K562 (cell line): Measurements from ENCODE around the gene SPG21. TPM values are rescaled to one million over a fixed set of nuclear protein-coding genes. Genes with fewer than 3 reads are reported as not detected.
A peak's percentile ranks its signal among the peaks of the same experiment; 100 is the strongest.

ENCODE experiments used
- ATAC-seq: fragments of 200-7000 bp; cut with Tn5 transposase; 3 replicates; pipeline ENCODE4 v1.9.1; 2020; ENCODE audit warnings: moderate library complexity
- Bru-seq: library from RNA; stranded (reverse); fragments of 400-500 nt; gene quantifications from one replicate; lab custom pipeline; 2021; lab: Mats Ljungman, UMichigan
- BruChase-seq, 2 experiments: library from RNA; stranded (reverse); fragments of 400-500 nt; gene quantifications; one replicate each; lab custom pipeline; 2021; lab: Mats Ljungman, UMichigan
- BruUV-seq: library from RNA; stranded (reverse); fragments of 400-500 nt; replicated peaks from 2 replicates; lab custom pipeline; 2021; lab: Mats Ljungman, UMichigan
- CTCF ChIA-PET: fragments of 300-600 bp; formaldehyde crosslinking; extraction: SDS; loops from one replicate; lab custom pipeline; 2021; ENCODE audit warnings: low intra/inter-chr PET ratio; lab: Yijun Ruan, JAX
- POLR2A ChIA-PET: fragments of 300-600, 350-650 bp; sonication (Branson Sonifier 250); formaldehyde crosslinking; extraction: SDS; loops from one replicate; lab custom pipeline; 2021; ENCODE audit warnings: antibody characterized with exemption, inconsistent platforms; lab: Yijun Ruan, JAX
- DNase-seq, 4 experiments: peaks; one replicate each; pipeline versions ENCODE4 v3.0.0 to v3.0.0-alpha.2; 2011 to 2018; ENCODE audit warnings: low spot score in 3 of 4, mixed read lengths in 3 of 4; ENCODE audit errors: extremely low read depth in 1 of 4
- FAIRE-seq: peaks from 2 replicates; lab custom pipeline; 2011; peaks lifted over from hg19 to GRCh38; lab: Jason Lieb, UNC
- H2AFZ ChIP-seq: 2 replicates; pipeline ENCODE4 v1.6.0; 2011; ENCODE audit warnings: low read depth, low read length, control low read depth, inconsistent platforms
- H3K27ac ChIP-seq: fragments of 200-600 bp; 3 replicates; pipeline ENCODE4 v1.8.0; 2011; ENCODE audit warnings: low read depth, mild to moderate bottlenecking, control low read depth, inconsistent platforms, low read length, moderate library complexity, mixed read lengths; ENCODE audit errors: extremely low read depth
- H3K27me3 ChIP-seq, 2 experiments: fragments of 300-600 bp in 1 of 2; 2 replicates in 1 of 2; 3 replicates in 1 of 2; pipeline versions ENCODE4 v1.6.0 to v1.8.0; 2011; ENCODE audit warnings: inconsistent platforms in 2 of 2, low read length in 2 of 2, mild to moderate bottlenecking in 1 of 2, mixed read lengths in 1 of 2, moderate library complexity in 1 of 2; ENCODE audit not compliant: control insufficient read depth in 2 of 2, insufficient read depth in 2 of 2
- H3K36me3 ChIP-seq: fragments of 300-600 bp; 3 replicates; pipeline ENCODE4 v1.8.0; 2011; ENCODE audit warnings: mild to moderate bottlenecking, low read length, inconsistent platforms; ENCODE audit not compliant: control insufficient read depth, insufficient read depth
- H3K4me1 ChIP-seq, 2 experiments: fragments of 200-600 bp in 1 of 2; replicated peaks in 1 of 2; 2 replicates in 1 of 2; 3 replicates in 1 of 2; pipeline versions ENCODE4 v1.5.1 to v1.8.0; 2011; ENCODE audit warnings: inconsistent platforms in 2 of 2, low read length in 2 of 2, mild to moderate bottlenecking in 1 of 2, mixed read lengths in 1 of 2, moderate library complexity in 1 of 2; ENCODE audit not compliant: control insufficient read depth in 2 of 2, insufficient read depth in 2 of 2
- H3K4me2 ChIP-seq: 2 replicates; pipeline ENCODE4 v1.6.1; 2011; ENCODE audit warnings: low read length, control low read depth, inconsistent platforms, mixed read lengths; ENCODE audit not compliant: insufficient read depth
- H3K4me3 ChIP-seq: fragments of 200-600 bp; sonication (generic), shearing (Covaris generic); 2 replicates; pipeline ENCODE4 v1.5.1; 2016; ENCODE audit warnings: control low read depth, inconsistent platforms
- H3K79me2 ChIP-seq: fragments of 200-600 bp; 3 replicates; pipeline ENCODE4 v1.8.0; 2011; ENCODE audit warnings: low read length, inconsistent platforms; ENCODE audit not compliant: control insufficient read depth, insufficient read depth
- H3K9ac ChIP-seq, 2 experiments: 2 replicates each; pipeline versions ENCODE4 v1.6.0 to v1.6.1; 2011; ENCODE audit warnings: low read depth in 2 of 2, low read length in 2 of 2, control low read depth in 1 of 2, inconsistent platforms in 1 of 2, mild to moderate bottlenecking in 1 of 2, mixed read lengths in 1 of 2; ENCODE audit not compliant: insufficient read depth in 1 of 2
- H3K9me1 ChIP-seq: one replicate; pipeline ENCODE4 v1.6.0; 2011; ENCODE audit warnings: inconsistent platforms, mild to moderate bottlenecking, low read length, moderate library complexity; ENCODE audit not compliant: control insufficient read depth, insufficient read depth
- H3K9me3 ChIP-seq: replicated peaks from 2 replicates; pipeline ENCODE4 v1.5.1; 2011; ENCODE audit warnings: low read depth, low read length, inconsistent platforms; ENCODE audit not compliant: control insufficient read depth, insufficient read depth
- H4K20me1 ChIP-seq: replicated peaks from 2 replicates; pipeline ENCODE4 v1.6.1; 2011; ENCODE audit warnings: low read length, inconsistent platforms, mixed read lengths; ENCODE audit not compliant: control insufficient read depth, insufficient read depth
- MYC ChIP-seq, 2 experiments: fragments of 250-450 bp in 1 of 2; sonication (Bioruptor Pico) in 1 of 2; IDR thresholded peaks; 2 replicates each; pipeline versions ENCODE4 v1.5.1 to v1.6.1; 2012 to 2021; ENCODE audit warnings: low read depth in 2 of 2, borderline replicate concordance in 1 of 2, improper control_type of control experiment in 1 of 2, low read length in 1 of 2, mild to moderate bottlenecking in 1 of 2, moderate library complexity in 1 of 2
- WGBS: fragments of 100-300 bp; shearing (Covaris generic); methylation state at CpG from one replicate; pipeline ENCODE4 v1.1.6; 2016; ENCODE audit warnings: low coverage, mixed read lengths; ENCODE audit not compliant: insufficient coverage; ENCODE audit errors: missing lambda C conversion rate; 5-methylcytosine and 5-hydroxymethylcytosine counted together
- in situ Hi-C: fragments of 300-500 bp; cut with MboI; formaldehyde crosslinking; loops from 4 replicates; pipeline ENCODE4 v1.15.0; 2018; ENCODE audit warnings: inconsistent platforms, mixed read lengths
- intact Hi-C: fragments of 100-400 bp; cut with micrococcal nuclease; formaldehyde crosslinking; loops from 2 replicates; pipeline ENCODE4 v1.14.2; 2022
- long read RNA-seq, 3 experiments: library from polyadenylated mRNA in 2 of 3; library from RNA in 1 of 3; unstranded in 2 of 3; stranded (forward) in 1 of 3; transcript quantifications; one replicate each; pipeline ENCODE4 v2.0.0, GENCODE V29; 2019 to 2022
- polyA minus RNA-seq, 3 experiments: library from RNA; depleted of rRNA, polyadenylated mRNA; stranded (reverse); fragments of >200 nt; gene quantifications; 2 replicates each; pipeline ENCODE4 v1.2.3, GENCODE V29; 2011
- polyA plus RNA-seq, 8 experiments: library from polyadenylated mRNA; depleted of rRNA in 4 of 8; stranded (reverse) in 5 of 8; unstranded in 3 of 8; fragments of >200 nt; fragmentation: Nextera tagmentation in 2 of 8; fragmentation: Illumina TruSeq in 1 of 8; extraction: Ambion mirVana in 2 of 8; extraction: Trizol in 1 of 8; gene quantifications; 2 replicates each; pipeline versions ENCODE4 v1.2.1 to v1.2.3, GENCODE V29; 2011 to 2014; ENCODE audit warnings: inconsistent platforms in 1 of 8, missing spikeins in 1 of 8
- total RNA-seq, 7 experiments: library from RNA; depleted of rRNA in 6 of 7; stranded (reverse); fragments of >200 nt in 6 of 7; fragmentation: Illumina TruSeq in 2 of 7; extraction: Trizol in 2 of 7; gene quantifications; 2 replicates each; pipeline versions ENCODE4 v1.2.1 to v1.2.3, GENCODE V29; 2011 to 2021; ENCODE audit warnings: low replicate concordance in 1 of 7
- TF ChIP-seq, protein P1 (sequence below), 2 experiments: fragments of 450-650 bp in 1 of 2; sonication (generic) in 1 of 2; formaldehyde crosslinking in 1 of 2; IDR thresholded peaks; 2 replicates each; pipeline versions ENCODE4 v1.7.1 to v1.9.0; 2016 to 2022; ENCODE audit warnings: inconsistent platforms in 1 of 2, mild to moderate bottlenecking in 1 of 2, missing genetic modification reagents in 1 of 2

Gene SPG21, protein sequence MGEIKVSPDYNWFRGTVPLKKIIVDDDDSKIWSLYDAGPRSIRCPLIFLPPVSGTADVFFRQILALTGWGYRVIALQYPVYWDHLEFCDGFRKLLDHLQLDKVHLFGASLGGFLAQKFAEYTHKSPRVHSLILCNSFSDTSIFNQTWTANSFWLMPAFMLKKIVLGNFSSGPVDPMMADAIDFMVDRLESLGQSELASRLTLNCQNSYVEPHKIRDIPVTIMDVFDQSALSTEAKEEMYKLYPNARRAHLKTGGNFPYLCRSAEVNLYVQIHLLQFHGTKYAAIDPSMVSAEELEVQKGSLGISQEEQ
- 42.0 and 42.1 TPM in 2 replicates for total RNA-seq (2011; cell fraction: chromatin; rRNA removed; ENCODE audit: low replicate concordance)
- total RNA-seq (2011; cell fraction: nucleolus; rRNA removed): 28.0 and 36.9 TPM in 2 replicates
- 55.7 and 78.3 TPM in 2 replicates for total RNA-seq (2011; cell fraction: nucleoplasm; rRNA removed)
- total RNA-seq (2014; rRNA removed) (46.1 and 50.0 TPM in 2 replicates), total RNA-seq (2014; rRNA removed; fragmentation: Illumina TruSeq; extraction: Trizol) (71.2 and 73.9 TPM in 2 replicates), total RNA-seq (2015; rRNA removed; fragmentation: Illumina TruSeq; extraction: Trizol) (56.8 and 59.8 TPM in 2 replicates), total RNA-seq (2021) (72.0 and 79.1 TPM in 2 replicates), polyA plus RNA-seq (2011; rRNA removed) (49.2 and 65.1 TPM in 2 replicates), polyA plus RNA-seq (2014; fragmentation: Illumina TruSeq; extraction: Trizol) (78.7 and 98.8 TPM in 2 replicates), polyA plus RNA-seq (2014; fragmentation: Nextera tagmentation; extraction: Ambion mirVana) (10 to 100 TPM; 22.8 to 23.6 TPM), polyA plus RNA-seq (2014; rRNA removed) (65.7 and 69.0 TPM in 2 replicates), polyA minus RNA-seq (2011; rRNA and poly(A)+ RNA removed) (40.4 and 43.8 TPM in 2 replicates), Bru-seq, nascent RNA (percentile 76 among the genes with signal in this experiment), BruChase-seq, experiment 1, labeled RNA remaining after a 2-hour chase (percentile 79 among the genes with signal in this experiment), BruChase-seq, experiment 2, labeled RNA remaining after a 6-hour chase (percentile 76 among the genes with signal in this experiment)
- 52.2 and 59.7 TPM in 2 replicates for polyA plus RNA-seq (2011; cell fraction: cytosol; rRNA removed)
- polyA plus RNA-seq (2011; cell fraction: nucleus; rRNA removed): 24.0 and 24.4 TPM in 2 replicates
- polyA plus RNA-seq (2012): 54.8 and 61.6 TPM in 2 replicates
- polyA minus RNA-seq (2011; cell fraction: cytosol; rRNA and poly(A)+ RNA removed): 23.4 and 27.0 TPM in 2 replicates
- 13.5 and 20.1 TPM in 2 replicates for polyA minus RNA-seq (2011; cell fraction: nucleus; rRNA and poly(A)+ RNA removed)
- long read RNA-seq, experiment 1, transcript SPG21-209 (7 exons, 2,059 nt): minor isoform, 5 of 236 reads
- long read RNA-seq, experiment 1, transcript SPG21-201 (9 exons, 1,822 nt): major isoform, 152 of 236 reads
- long read RNA-seq, experiment 1, partial matches to known transcripts: 25 of 236 reads
- long read RNA-seq, experiment 1, other reads (novel, unspliced or antisense): 52 of 236 reads
- long read RNA-seq, experiment 2, transcript SPG21-201 (9 exons, 1,822 nt): major isoform, 35 of 58 reads
- long read RNA-seq, experiment 2, partial matches to known transcripts: 5 of 58 reads
- long read RNA-seq, experiment 2, other reads (novel, unspliced or antisense): 17 of 58 reads
- long read RNA-seq, experiment 3, transcript SPG21-201 (9 exons, 1,822 nt): major isoform, 78 of 93 reads
- long read RNA-seq, experiment 3, partial matches to known transcripts: 1 of 93 reads
- long read RNA-seq, experiment 3, other reads (novel, unspliced or antisense): 14 of 93 reads

DNA sequence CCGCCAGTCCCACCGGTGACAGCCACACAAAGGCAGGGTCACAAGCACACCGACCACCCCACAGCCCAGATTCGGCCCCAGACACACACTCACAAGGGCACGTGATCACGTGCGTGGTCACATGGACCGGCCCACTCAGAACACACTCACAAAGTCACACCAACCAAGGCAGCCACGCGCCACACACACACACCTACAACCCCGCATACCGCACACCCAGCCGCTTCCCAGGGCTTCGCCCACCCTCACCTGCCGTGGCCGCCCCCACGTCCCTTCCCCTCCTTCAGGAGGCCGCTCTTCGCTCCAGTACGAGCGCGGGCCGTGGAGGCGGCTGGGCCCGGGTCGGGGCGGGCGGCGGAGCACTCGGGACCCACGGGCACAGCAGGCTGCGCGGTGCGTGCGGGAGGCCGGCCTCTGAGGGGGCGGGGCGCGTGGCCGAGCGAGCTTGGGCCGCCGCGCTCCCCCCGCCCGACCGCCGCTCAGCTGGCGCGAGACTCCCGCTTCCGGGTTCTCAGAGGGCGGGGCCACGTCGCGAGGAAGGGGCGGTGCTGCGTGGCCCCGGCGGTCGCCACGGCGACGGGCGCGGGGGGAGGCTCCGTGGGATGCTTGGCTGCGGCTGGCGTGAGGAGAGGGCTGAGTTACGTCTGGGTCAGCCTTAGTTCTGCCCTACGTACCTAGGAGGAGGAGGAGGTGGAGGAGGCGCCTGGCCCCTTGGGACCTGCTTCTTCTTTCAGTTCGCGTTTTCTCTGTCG, at the start of gene SPG21:
Gene SPG21 (minus strand): TSS at position 499 of the 752 bp plus-strand sequence. CDS start 6,345 bp downstream, outside the sequence.
- DNase-seq (peak; percentile 97 to 98 (median 98)), ATAC-seq (peak; percentile 98), FAIRE-seq (peak; percentile 89)
- Histone ChIP-seq H3K36me3 (peaks cover 10% of the 10 kb centered on the region; the same call in 1 of the 3 replicates), H3K9me1 (no peaks in the 10 kb centered on the region), H3K4me3 (peak within 1 kb of the TSS; percentile 83), H3K27me3 (no peaks in the 10 kb centered on the region), H3K27ac (peak within 1 kb of the TSS; percentile 85), H2AFZ (peak within 1 kb of the TSS; percentile 99), H3K79me2 (peaks cover 23% of the 10 kb centered on the region), H3K9me3 (no peaks in the 10 kb centered on the region), H3K9ac (peak within 1 kb of the TSS; percentile 87 to 96), H3K4me1 (peaks cover 5 to 14% of the 10 kb centered on the region in 2 experiments; a peak in 4 of 5 replicates), H3K4me2 (peak within 1 kb of the TSS; percentile 91), H4K20me1 (no peaks in the 10 kb centered on the region)
- CTCF ChIA-PET: no interaction called here
- POLR2A ChIA-PET: interaction anchor here (0.6 to 1.7 kb wide), 9 partner anchors 11 to 424 kb away, joined by 3 to 6 read pairs (median 3); partner anchors contain the start of gene RNU5B-1
- no TSS peak for BruUV-seq
- WGBS: under 1% methylated on average over 33 of the region's 75 CpGs
- intact Hi-C loops (no loop called here), in situ Hi-C loops (no loop called here)
- TF ChIP-seq, protein P1, sequence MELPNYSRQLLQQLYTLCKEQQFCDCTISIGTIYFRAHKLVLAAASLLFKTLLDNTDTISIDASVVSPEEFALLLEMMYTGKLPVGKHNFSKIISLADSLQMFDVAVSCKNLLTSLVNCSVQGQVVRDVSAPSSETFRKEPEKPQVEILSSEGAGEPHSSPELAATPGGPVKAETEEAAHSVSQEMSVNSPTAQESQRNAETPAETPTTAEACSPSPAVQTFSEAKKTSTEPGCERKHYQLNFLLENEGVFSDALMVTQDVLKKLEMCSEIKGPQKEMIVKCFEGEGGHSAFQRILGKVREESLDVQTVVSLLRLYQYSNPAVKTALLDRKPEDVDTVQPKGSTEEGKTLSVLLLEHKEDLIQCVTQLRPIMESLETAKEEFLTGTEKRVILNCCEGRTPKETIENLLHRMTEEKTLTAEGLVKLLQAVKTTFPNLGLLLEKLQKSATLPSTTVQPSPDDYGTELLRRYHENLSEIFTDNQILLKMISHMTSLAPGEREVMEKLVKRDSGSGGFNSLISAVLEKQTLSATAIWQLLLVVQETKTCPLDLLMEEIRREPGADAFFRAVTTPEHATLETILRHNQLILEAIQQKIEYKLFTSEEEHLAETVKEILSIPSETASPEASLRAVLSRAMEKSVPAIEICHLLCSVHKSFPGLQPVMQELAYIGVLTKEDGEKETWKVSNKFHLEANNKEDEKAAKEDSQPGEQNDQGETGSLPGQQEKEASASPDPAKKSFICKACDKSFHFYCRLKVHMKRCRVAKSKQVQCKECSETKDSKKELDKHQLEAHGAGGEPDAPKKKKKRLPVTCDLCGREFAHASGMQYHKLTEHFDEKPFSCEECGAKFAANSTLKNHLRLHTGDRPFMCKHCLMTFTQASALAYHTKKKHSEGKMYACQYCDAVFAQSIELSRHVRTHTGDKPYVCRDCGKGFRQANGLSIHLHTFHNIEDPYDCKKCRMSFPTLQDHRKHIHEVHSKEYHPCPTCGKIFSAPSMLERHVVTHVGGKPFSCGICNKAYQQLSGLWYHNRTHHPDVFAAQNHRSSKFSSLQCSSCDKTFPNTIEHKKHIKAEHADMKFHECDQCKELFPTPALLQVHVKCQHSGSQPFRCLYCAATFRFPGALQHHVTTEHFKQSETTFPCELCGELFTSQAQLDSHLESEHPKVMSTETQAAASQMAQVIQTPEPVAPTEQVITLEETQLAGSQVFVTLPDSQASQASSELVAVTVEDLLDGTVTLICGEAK (IDR thresholded peaks at IDR 0.05): peak; percentile 65
- TF ChIP-seq, protein P1 (CRISPR knock-in tag; IDR thresholded peaks at IDR 0.05): no peak
- peak; percentile 85 for TF ChIP-seq MYC (IDR thresholded peaks at IDR 0.05; ENCODE audit: low read depth, low read length)
- TF ChIP-seq MYC (CRISPR knock-in tag; IDR thresholded peaks at IDR 0.05; ENCODE audit: borderline replicate concordance, low read depth): peak; percentile 69; the same call in 1 of the 2 replicates
